ENCODE data around the gene PHF23.

DNA sequence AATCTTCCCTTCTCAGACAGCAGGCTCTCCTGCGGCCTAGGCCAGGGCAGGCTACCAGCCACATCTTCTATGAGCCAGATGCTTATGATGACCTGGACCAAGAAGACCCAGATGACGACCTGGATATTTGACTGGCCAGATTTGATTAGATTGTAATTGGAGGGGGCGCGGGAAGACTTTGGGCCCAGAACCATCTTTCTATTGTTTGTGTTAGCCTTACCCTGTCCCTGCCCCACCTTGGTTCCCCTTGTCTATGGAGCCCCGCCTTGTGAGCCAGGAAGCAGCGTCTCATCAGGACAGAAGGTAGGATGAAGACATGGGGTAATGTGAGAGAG lies 20.3 kb upstream of the PHF23 start:
- TF ChIP-seq, protein P1, sequence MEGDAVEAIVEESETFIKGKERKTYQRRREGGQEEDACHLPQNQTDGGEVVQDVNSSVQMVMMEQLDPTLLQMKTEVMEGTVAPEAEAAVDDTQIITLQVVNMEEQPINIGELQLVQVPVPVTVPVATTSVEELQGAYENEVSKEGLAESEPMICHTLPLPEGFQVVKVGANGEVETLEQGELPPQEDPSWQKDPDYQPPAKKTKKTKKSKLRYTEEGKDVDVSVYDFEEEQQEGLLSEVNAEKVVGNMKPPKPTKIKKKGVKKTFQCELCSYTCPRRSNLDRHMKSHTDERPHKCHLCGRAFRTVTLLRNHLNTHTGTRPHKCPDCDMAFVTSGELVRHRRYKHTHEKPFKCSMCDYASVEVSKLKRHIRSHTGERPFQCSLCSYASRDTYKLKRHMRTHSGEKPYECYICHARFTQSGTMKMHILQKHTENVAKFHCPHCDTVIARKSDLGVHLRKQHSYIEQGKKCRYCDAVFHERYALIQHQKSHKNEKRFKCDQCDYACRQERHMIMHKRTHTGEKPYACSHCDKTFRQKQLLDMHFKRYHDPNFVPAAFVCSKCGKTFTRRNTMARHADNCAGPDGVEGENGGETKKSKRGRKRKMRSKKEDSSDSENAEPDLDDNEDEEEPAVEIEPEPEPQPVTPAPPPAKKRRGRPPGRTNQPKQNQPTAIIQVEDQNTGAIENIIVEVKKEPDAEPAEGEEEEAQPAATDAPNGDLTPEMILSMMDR (conservative IDR thresholded peaks at IDR 0.05; ENCODE audit: low read length) = no peak
- TF ChIP-seq EZH2phosphoT487 (IDR thresholded peaks at IDR 0.05; ENCODE audit: borderline replicate concordance) = no peak
